Panc1 (cell line): ENCODE results near the gene TNPO1. TPM values are rescaled to one million over a fixed set of nuclear protein-coding genes. Genes with fewer than 3 reads are reported as not detected.

Experiments used
- ATAC-seq: fragments of 200-7000 bp; cut with Tn5 transposase; 2 replicates; pipeline ENCODE4 v1.9.1; 2020; ENCODE audit warnings: mild to moderate bottlenecking, moderate library complexity
- BruUV-seq: library from RNA; stranded (reverse); fragments of 400-500 nt; replicated peaks from 2 replicates; lab custom pipeline; 2021; lab: Mats Ljungman, UMichigan
- CTCF ChIA-PET: fragments of 300-600 bp; sonication (Branson Sonifier 250); formaldehyde crosslinking; loops from one replicate; lab custom pipeline; 2022; ENCODE audit warnings: antibody characterized with exemption; lab: Charles Lee
- POLR2A ChIA-PET: fragments of 300-600 bp; sonication (Branson Sonifier 250); formaldehyde crosslinking; loops from one replicate; lab custom pipeline; 2022; ENCODE audit warnings: antibody characterized with exemption; lab: Charles Lee
- DNase-seq: peaks from one replicate; pipeline ENCODE4 v3.0.0-alpha.2; 2010; ENCODE audit warnings: low read depth, low spot score
- H3K27ac ChIP-seq: 2 replicates; pipeline ENCODE4 v1.5.1; 2011; ENCODE audit warnings: mild to moderate bottlenecking, low read length, inconsistent platforms
- H3K27me3 ChIP-seq: fragments of 200-500 bp; sonication (Bioruptor generic); 2 replicates; pipeline ENCODE4 v1.6.0; 2014; ENCODE audit warnings: low read length, inconsistent platforms; ENCODE audit not compliant: control insufficient read depth, insufficient read depth
- H3K36me3 ChIP-seq: fragments of 200-500 bp; sonication (Bioruptor generic); 2 replicates; pipeline ENCODE4 v1.5.1; 2014; ENCODE audit warnings: inconsistent platforms, mild to moderate bottlenecking, low read length, moderate library complexity; ENCODE audit not compliant: control insufficient read depth, insufficient read depth
- H3K4me1 ChIP-seq: 2 replicates; pipeline ENCODE4 v1.5.1; 2011; ENCODE audit warnings: inconsistent platforms, mild to moderate bottlenecking, low read length, moderate library complexity; ENCODE audit not compliant: control insufficient read depth, insufficient read depth
- H3K4me3 ChIP-seq, 2 experiments: 2 replicates each; pipeline ENCODE4 v1.5.1; 2011 to 2012; ENCODE audit warnings: low read depth in 2 of 2, low read length in 2 of 2, mild to moderate bottlenecking in 2 of 2, inconsistent platforms in 1 of 2, moderate library complexity in 1 of 2
- H3K9me3 ChIP-seq: fragments of 200-500 bp; sonication (Bioruptor generic); 2 replicates; pipeline ENCODE4 v1.5.1; 2014; ENCODE audit warnings: low read depth, mild to moderate bottlenecking, inconsistent platforms, low read length, moderate library complexity; ENCODE audit not compliant: control insufficient read depth, insufficient read depth
- CTCF ChIP-seq: fragments of 450-650 bp; IDR thresholded peaks from 2 replicates; pipeline ENCODE4 v1.5.1; 2017; ENCODE audit warnings: mild to moderate bottlenecking
- POLR2AphosphoS5 ChIP-seq: IDR thresholded peaks from 2 replicates; pipeline ENCODE4 v1.6.1; 2012; ENCODE audit warnings: mild to moderate bottlenecking, low read depth, low read length, moderate library complexity
- SIN3A ChIP-seq: IDR thresholded peaks from 2 replicates; pipeline ENCODE4 v1.6.1; 2012; ENCODE audit warnings: low read depth, mild to moderate bottlenecking, low read length, moderate library complexity, borderline replicate concordance; ENCODE audit not compliant: insufficient read depth
- TCF7L2 ChIP-seq: IDR thresholded peaks from 2 replicates; pipeline ENCODE4 v1.6.1; 2011; ENCODE audit warnings: mild to moderate bottlenecking, low read depth, low read length, inconsistent platforms
- in situ Hi-C: cut with HindIII; loops from 2 replicates; pipeline ENCODE4 v1.10.0; 2016; ENCODE audit warnings: low sequenced_read_pairs, low pct_unique_long_range_greater_than_20kb
- intact Hi-C: fragments of 100-400 bp; cut with micrococcal nuclease; formaldehyde crosslinking; loops from one replicate; pipeline ENCODE4 v1.10.0; 2022; ENCODE audit not compliant: unreplicated experiment
- total RNA-seq: library from RNA; stranded (reverse); gene quantifications from one replicate; pipeline ENCODE4 v1.2.1, GENCODE V29; 2021; ENCODE audit not compliant: unreplicated experiment
- TF ChIP-seq, protein P1 (sequence below), 2 experiments: IDR thresholded peaks; 2 replicates each; pipeline ENCODE4 v1.6.1; 2011 to 2012; ENCODE audit warnings: low read depth in 2 of 2, control low read depth in 1 of 2, low read length in 1 of 2, mild to moderate bottlenecking in 1 of 2, moderate library complexity in 1 of 2; ENCODE audit not compliant: insufficient read depth in 1 of 2

TNPO1 gene
- total RNA-seq, 1 experiment from 2014 or later: 169 TPM

DNA sequence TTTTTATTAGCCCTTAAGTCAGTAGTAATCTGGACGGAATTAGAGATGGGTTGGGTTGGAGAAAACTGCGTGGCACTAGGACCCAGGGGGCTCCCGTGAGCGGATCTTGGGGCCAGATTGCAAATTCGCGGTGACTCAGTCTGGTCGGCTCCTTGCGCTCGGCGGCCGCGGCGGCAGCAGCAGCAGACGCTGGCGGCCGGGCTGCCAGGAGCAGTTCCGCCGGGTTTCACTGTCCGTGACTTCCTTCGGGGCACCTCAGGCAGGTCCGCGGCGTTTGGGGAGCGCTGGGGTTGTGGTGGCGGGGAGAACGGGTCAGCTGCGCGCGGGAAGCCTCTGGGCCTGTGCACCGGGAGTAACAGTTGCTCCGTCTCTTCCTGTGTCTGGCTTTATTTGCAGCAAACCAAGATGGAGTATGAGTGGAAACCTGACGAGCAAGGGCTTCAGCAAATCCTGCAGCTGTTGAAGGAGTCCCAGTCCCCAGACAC is 31.6 kb downstream of the TNPO1 start:
- CTCF ChIA-PET: no interaction called here
- H3K4me1 ChIP-seq: peaks cover 60% of the 10 kb centered on the region
- intact Hi-C loops: no loop called here
- peak; percentile 92 for ATAC-seq
- H3K36me3 ChIP-seq: peaks cover 29% of the 10 kb centered on the region
- DNase-seq: peak; percentile 71
- TF ChIP-seq, protein P1, sequence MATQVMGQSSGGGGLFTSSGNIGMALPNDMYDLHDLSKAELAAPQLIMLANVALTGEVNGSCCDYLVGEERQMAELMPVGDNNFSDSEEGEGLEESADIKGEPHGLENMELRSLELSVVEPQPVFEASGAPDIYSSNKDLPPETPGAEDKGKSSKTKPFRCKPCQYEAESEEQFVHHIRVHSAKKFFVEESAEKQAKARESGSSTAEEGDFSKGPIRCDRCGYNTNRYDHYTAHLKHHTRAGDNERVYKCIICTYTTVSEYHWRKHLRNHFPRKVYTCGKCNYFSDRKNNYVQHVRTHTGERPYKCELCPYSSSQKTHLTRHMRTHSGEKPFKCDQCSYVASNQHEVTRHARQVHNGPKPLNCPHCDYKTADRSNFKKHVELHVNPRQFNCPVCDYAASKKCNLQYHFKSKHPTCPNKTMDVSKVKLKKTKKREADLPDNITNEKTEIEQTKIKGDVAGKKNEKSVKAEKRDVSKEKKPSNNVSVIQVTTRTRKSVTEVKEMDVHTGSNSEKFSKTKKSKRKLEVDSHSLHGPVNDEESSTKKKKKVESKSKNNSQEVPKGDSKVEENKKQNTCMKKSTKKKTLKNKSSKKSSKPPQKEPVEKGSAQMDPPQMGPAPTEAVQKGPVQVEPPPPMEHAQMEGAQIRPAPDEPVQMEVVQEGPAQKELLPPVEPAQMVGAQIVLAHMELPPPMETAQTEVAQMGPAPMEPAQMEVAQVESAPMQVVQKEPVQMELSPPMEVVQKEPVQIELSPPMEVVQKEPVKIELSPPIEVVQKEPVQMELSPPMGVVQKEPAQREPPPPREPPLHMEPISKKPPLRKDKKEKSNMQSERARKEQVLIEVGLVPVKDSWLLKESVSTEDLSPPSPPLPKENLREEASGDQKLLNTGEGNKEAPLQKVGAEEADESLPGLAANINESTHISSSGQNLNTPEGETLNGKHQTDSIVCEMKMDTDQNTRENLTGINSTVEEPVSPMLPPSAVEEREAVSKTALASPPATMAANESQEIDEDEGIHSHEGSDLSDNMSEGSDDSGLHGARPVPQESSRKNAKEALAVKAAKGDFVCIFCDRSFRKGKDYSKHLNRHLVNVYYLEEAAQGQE (IDR thresholded peaks at IDR 0.05; ENCODE audit: insufficient read depth in 1 of 2, low read depth in 2 of 2, low read length in 1 of 2): peak in 1 of 2 experiments; percentile 58; a peak in 1 of 4 replicates
- peak; percentile 72; the same call in 1 of the 2 replicates for TF ChIP-seq SIN3A
- TF ChIP-seq TCF7L2: no peak
- TF ChIP-seq CTCF: no peak
- peak; percentile 97 for TF ChIP-seq POLR2AphosphoS5
- H3K9me3 ChIP-seq: no peaks in the 10 kb centered on the region
- H3K27me3 ChIP-seq: no peaks in the 10 kb centered on the region
- H3K4me3 ChIP-seq: peak overlapping the region; percentile 80 to 84
- BruUV-seq: no TSS peak
- POLR2A ChIA-PET: no interaction called here
- in situ Hi-C loops: no loop called here
- H3K27ac ChIP-seq: peak overlapping the region; percentile 93

DNA sequence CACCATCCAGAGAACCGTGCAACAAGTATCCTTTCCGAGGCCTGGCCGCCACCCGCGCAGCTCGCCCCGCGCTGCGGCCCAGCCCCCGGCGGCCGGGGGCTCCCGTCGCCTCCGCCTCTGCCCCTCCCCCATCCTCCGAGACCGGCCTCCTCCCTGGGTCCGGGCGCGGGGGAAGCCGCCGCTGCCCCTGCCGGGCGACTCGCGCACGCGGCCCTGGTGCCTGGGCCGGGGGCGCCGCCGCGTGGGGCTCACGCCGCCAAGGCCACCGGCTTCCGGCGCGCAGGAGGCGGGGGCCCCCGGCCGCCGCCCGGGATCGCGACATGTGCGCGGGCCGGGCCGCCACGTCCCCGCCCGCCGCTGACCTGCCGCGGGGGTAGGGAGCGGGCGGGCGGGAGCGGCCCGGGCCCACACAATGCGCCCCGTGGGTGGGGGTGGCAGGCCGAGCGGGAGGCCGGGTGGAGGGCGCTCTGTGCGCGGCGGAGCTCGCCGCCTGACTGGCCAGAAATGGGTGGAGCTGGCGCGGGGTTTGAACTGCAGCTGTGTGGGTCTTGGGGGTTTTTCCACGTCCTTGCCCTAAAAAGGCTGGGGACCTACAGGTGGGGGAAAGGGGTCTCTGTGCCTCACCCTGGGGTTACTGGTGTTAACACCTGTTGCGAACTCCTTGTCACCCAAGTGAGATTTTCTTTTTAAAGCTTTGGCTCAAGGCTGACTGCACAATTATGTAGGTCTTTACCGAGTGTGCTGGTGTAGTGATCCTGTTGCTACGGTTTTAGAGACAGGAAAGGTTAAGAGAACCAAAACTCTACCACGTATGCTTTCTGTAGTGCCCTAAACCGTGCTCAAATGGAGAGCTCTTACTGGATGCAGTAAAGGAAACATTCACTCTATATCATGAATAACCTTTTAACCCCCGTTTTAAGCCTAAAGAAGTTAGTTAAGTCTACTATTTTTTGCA is 32.3 kb downstream of the TNPO1 start:
- POLR2A ChIA-PET: interaction anchor here (0.6 to 1.1 kb wide), 4 partner anchors 15 to 579 kb away, joined by 3 to 10 read pairs (median 6); no protein-coding TSS in a partner anchor
- ATAC-seq (peak; percentile 75), DNase-seq (no peak)
- no peaks in the 10 kb centered on the region for H3K27me3 ChIP-seq
- no TSS peak for BruUV-seq
- H3K9me3 ChIP-seq: no peaks in the 10 kb centered on the region
- H3K4me1 ChIP-seq: peaks cover 56% of the 10 kb centered on the region
- H3K27ac ChIP-seq: peak overlapping the region; percentile 94
- TF ChIP-seq POLR2AphosphoS5 (no peak), SIN3A (peak; percentile 73; the same call in 1 of the 2 replicates), TCF7L2 (no peak), CTCF (no peak)
- TF ChIP-seq, protein P1 (IDR thresholded peaks at IDR 0.05; ENCODE audit: insufficient read depth in 1 of 2, low read depth in 2 of 2, low read length in 1 of 2): no peak
- peak overlapping the region; percentile 80 to 84 for H3K4me3 ChIP-seq
- in situ Hi-C loops (no loop called here), intact Hi-C loops (no loop called here)
- CTCF ChIA-PET: no interaction called here
- H3K36me3 ChIP-seq: peaks cover 35% of the 10 kb centered on the region
